ENCODE measurements around the gene SEMA3B.
"Not testable (repeated sequence)": the region's sequence is repeated elsewhere in the genome, so short reads cannot be mapped to it uniquely, and the experiment has no call there.

The SEMA3B gene

GRCh38 chr3:50271314-50271936 lies 2.5 kb downstream of the SEMA3B start:
- DNase-seq (ENCODE audit: low spot score) = no peak
- in situ Hi-C loops (cut with MboI; ENCODE audit: low sequenced_read_pairs, unreplicated experiment) = loop anchor here (5.0 kb wide), 1 partner anchor 79 kb away; the partner anchor contains the start of gene GNAT1
- TF ChIP-seq, protein P1, sequence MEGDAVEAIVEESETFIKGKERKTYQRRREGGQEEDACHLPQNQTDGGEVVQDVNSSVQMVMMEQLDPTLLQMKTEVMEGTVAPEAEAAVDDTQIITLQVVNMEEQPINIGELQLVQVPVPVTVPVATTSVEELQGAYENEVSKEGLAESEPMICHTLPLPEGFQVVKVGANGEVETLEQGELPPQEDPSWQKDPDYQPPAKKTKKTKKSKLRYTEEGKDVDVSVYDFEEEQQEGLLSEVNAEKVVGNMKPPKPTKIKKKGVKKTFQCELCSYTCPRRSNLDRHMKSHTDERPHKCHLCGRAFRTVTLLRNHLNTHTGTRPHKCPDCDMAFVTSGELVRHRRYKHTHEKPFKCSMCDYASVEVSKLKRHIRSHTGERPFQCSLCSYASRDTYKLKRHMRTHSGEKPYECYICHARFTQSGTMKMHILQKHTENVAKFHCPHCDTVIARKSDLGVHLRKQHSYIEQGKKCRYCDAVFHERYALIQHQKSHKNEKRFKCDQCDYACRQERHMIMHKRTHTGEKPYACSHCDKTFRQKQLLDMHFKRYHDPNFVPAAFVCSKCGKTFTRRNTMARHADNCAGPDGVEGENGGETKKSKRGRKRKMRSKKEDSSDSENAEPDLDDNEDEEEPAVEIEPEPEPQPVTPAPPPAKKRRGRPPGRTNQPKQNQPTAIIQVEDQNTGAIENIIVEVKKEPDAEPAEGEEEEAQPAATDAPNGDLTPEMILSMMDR (IDR thresholded peaks at IDR 0.05; ENCODE audit: borderline replicate concordance, control extremely low read depth, extremely low read depth, insufficient read depth, missing control alignments) = no peak

DNA sequence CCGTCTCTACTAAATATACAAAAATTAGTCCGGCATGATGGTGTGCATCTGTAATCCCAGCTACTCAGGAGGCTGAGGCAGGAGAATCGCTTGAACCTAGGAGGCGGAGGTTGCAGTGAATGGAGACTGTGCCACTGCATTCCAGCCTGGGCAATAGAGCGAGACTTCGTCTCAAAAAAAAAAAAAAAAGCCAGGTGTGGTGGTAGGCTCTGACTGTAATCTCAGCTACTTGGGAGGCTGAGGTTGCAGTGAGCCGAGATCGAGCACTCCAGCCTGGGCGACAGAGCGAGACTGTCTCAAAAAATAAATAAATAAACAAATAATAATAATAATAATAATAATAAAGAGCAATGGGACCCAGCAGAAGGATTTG lies 3.6 kb downstream of the SEMA3B start:
- in situ Hi-C loops (cut with MboI; ENCODE audit: low sequenced_read_pairs, unreplicated experiment) = loop anchor here (5.0 kb wide), 1 partner anchor 80 kb away; the partner anchor contains the start of gene GNAT1

GRCh38 chr3:50272911-50273688 lies 4.2 kb downstream of the SEMA3B start:
- DNase-seq (ENCODE audit: low spot score) = peak; percentile 98
- in situ Hi-C loops (cut with MboI; ENCODE audit: low sequenced_read_pairs, unreplicated experiment) = loop anchor here (5.0 kb wide), 1 partner anchor 81 kb away; the partner anchor contains the start of gene GNAT1
- TF ChIP-seq, protein P1 (IDR thresholded peaks at IDR 0.05; ENCODE audit: borderline replicate concordance, control extremely low read depth, extremely low read depth, insufficient read depth, missing control alignments) = peak; percentile 99

More for the DNA sequence above, 3.6 kb downstream of the SEMA3B start:
- not testable (repeated sequence) for DNase-seq (ENCODE audit: low spot score)

- in situ Hi-C loops (cut with MboI; ENCODE audit: low sequenced_read_pairs, unreplicated experiment) = loop anchor here (5.0 kb wide), 1 partner anchor 81 kb away; the partner anchor contains the start of gene GNAT1
- no peak for DNase-seq (ENCODE audit: low spot score)
- TF ChIP-seq, protein P1 (IDR thresholded peaks at IDR 0.05; ENCODE audit: borderline replicate concordance, control extremely low read depth, extremely low read depth, insufficient read depth, missing control alignments) = no peak
These were observed 4.7 kb downstream of the SEMA3B start for GRCh38 chr3:50273689-50274065.

DNA sequence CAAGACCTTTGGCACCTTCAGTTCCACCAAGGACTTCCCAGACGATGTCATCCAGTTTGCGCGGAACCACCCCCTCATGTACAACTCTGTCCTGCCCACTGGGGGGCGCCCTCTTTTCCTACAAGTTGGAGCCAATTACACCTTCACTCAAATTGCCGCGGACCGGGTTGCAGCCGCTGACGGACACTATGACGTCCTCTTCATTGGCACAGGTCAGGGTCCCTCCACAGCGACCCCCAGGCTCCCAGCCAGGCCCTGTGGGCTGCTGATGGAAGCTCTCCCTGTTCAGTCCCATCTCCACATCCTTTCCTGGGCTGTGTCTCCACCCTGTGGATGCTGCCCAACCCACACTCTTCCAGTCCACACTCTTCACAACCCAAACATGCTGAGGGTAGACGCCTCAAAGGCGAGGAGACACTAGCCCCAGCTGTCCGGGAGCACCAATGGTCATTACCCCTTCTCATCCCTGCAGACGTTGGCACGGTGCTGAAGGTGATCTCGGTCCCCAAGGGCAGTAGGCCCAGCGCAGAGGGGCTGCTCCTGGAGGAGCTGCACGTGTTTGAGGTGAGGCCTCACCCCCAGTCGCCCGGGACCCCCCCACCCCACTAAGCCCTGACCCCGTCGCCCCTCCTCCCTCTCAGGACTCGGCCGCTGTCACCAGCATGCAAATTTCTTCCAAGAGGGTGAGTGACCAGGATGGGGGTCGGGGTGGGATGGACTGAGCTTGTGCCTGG lies 5.6 kb downstream of the SEMA3B start:
- in situ Hi-C loops (cut with MboI; ENCODE audit: low sequenced_read_pairs, unreplicated experiment) = loop anchor here (5.0 kb wide), 1 partner anchor 82 kb away; the partner anchor contains the start of gene GNAT1
- TF ChIP-seq, protein P1 (IDR thresholded peaks at IDR 0.05; ENCODE audit: borderline replicate concordance, control extremely low read depth, extremely low read depth, insufficient read depth, missing control alignments) = peak; percentile 50
- DNase-seq (ENCODE audit: low spot score) = peak; percentile 83

DNA sequence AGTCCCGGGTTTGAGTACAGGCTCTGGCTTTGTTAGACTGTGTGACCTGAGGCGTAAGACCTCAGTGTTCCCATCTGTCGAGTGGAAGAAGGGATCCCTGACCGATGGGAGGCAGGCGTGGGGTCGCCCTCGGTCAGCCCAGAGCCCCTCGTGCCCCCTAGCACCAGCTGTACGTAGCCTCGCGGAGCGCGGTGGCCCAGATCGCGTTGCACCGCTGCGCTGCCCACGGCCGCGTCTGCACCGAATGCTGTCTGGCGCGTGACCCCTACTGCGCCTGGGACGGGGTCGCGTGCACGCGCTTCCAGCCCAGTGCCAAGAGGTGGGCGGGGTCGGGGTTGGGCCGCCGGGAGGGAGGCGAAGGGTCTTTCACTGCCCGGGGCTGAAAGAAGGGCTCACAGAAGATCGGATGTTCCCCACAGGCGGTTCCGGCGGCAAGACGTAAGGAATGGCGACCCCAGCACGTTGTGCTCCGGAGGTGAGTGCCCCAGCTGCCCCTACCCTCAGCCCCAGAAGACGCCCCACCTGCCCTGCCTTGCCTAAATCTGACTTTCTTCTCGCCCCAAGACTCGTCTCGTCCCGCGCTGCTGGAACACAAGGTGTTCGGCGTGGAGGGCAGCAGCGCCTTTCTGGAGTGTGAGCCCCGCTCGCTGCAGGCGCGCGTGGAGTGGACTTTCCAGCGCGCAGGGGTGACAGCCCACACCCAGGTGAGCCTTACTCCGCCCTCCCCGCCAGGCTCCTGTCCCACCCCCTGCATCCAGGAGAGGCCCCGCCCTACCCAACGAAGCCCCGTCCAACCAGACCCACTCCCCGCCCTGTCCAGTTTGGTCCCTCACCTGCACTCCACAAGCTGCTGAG lies 6.4 kb downstream of the SEMA3B start:
- in situ Hi-C loops (cut with MboI; ENCODE audit: low sequenced_read_pairs, unreplicated experiment) = no loop called here
- DNase-seq (ENCODE audit: low spot score) = no peak

More for the DNA sequence above, 6.4 kb downstream of the SEMA3B start:
- TF ChIP-seq, protein P1 (IDR thresholded peaks at IDR 0.05; ENCODE audit: borderline replicate concordance, control extremely low read depth, extremely low read depth, insufficient read depth, missing control alignments) = no peak
